Nephron (organoid): Measurements from ENCODE around the gene MARCHF11.

ENCODE experiments used
- H3K27ac Mint-ChIP-seq, 3 experiments: 2 replicates each; pipeline ENCODE4 v1.8.0; 2020; ENCODE audit warnings: mixed read lengths in 3 of 3, mild to moderate bottlenecking in 2 of 3, moderate library complexity in 1 of 3
- H3K27me3 Mint-ChIP-seq: 2 replicates; pipeline ENCODE4 v1.8.0; 2021; ENCODE audit warnings: low read depth, mild to moderate bottlenecking, moderate library complexity, mixed read lengths
- H3K36me3 Mint-ChIP-seq: 2 replicates; pipeline ENCODE4 v1.8.0; 2020; ENCODE audit warnings: low read depth, mixed read lengths
- H3K4me1 Mint-ChIP-seq: 2 replicates; pipeline ENCODE4 v1.8.0; 2020; ENCODE audit warnings: mixed read lengths
- H3K4me3 Mint-ChIP-seq, 3 experiments: 2 replicates each; pipeline ENCODE4 v1.8.0; 2020; ENCODE audit warnings: mild to moderate bottlenecking in 3 of 3, mixed read lengths in 3 of 3, moderate library complexity in 2 of 3
- H3K9me3 Mint-ChIP-seq: 2 replicates; pipeline ENCODE4 v1.8.0; 2020; ENCODE audit warnings: mixed read lengths
- TF ChIP-seq, protein P1 (sequence below), 3 experiments: fragments of 200-600 bp; sonication (generic); IDR thresholded peaks; one replicate each; pipeline ENCODE4 v1.5.0; 2021; ENCODE audit warnings: antibody characterized with exemption in 3 of 3; ENCODE audit not compliant: unreplicated experiment in 3 of 3

MARCHF11 gene

DNA sequence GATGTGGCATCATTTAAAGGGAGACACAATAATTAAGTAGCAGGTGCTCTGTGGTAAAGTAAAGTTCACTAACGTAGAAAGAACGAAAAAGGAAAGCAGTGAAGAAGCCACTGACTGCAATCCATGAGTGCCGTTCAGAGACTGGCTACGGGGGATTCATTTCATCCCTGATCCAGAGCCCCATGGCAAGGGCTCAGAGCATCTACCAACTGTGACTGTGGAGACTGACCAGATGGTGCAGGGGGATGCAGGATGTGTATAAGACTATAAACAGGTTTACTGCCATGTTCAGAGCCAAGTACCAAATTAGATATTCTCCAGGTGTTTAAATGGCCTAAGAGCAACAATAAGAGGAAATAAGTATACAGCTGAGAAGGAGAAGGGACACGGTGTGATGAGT, 47.7 kb downstream of the MARCHF11 start:
- H3K27ac Mint-ChIP-seq = no peak overlapping the region
- H3K4me1 Mint-ChIP-seq = no peaks in the 10 kb centered on the region
- H3K9me3 Mint-ChIP-seq = peaks cover 6% of the 10 kb centered on the region
- H3K27me3 Mint-ChIP-seq = no peaks in the 10 kb centered on the region
- H3K36me3 Mint-ChIP-seq = no peaks in the 10 kb centered on the region
- H3K4me3 Mint-ChIP-seq = no peak overlapping the region
- TF ChIP-seq, protein P1, sequence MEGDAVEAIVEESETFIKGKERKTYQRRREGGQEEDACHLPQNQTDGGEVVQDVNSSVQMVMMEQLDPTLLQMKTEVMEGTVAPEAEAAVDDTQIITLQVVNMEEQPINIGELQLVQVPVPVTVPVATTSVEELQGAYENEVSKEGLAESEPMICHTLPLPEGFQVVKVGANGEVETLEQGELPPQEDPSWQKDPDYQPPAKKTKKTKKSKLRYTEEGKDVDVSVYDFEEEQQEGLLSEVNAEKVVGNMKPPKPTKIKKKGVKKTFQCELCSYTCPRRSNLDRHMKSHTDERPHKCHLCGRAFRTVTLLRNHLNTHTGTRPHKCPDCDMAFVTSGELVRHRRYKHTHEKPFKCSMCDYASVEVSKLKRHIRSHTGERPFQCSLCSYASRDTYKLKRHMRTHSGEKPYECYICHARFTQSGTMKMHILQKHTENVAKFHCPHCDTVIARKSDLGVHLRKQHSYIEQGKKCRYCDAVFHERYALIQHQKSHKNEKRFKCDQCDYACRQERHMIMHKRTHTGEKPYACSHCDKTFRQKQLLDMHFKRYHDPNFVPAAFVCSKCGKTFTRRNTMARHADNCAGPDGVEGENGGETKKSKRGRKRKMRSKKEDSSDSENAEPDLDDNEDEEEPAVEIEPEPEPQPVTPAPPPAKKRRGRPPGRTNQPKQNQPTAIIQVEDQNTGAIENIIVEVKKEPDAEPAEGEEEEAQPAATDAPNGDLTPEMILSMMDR (IDR thresholded peaks at IDR 0.05; ENCODE audit: unreplicated experiment in 3 of 3) = no peak

- Mint-ChIP-seq H3K4me3 (no peak overlapping the region), H3K27ac (no peak overlapping the region)
- TF ChIP-seq, protein P1 (IDR thresholded peaks at IDR 0.05; ENCODE audit: unreplicated experiment in 3 of 3) = no peak
These were observed 50.6 kb downstream of the MARCHF11 start for GRCh38 chr5:16128944-16129343.

DNA sequence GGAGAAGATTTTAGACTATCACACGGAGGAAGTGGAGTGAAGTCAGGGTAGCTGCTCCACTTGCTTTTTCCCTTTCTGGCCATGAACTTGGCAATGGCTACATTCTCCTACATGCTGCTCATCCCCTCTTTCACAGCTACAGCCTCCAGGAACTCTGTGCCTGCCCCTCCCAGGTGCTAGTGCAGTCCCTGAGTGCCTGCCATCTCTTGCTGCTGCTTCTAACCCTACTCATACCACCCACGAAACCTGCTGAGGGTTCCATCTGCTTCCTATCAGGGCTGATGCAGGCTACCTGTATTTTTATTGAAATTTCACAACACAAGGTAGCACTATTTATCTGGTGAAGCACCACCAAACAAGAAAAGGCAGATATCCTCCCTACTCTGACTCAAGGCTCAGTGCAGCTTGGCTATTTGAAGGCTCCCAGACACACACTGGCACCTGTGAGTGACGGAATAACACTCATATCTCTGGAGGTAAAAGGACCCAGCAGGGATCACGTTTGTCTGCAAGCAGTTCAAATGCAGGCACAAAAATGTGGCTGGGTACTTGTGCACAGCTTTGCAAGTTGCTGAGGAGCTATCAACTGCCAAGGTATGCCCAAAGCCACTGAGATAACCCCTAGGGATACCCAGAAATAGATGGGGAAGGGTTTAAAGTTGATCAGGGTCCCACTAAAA, 51.6 kb downstream of the MARCHF11 start:
- no peaks in the 10 kb centered on the region for H3K36me3 Mint-ChIP-seq
- H3K4me3 Mint-ChIP-seq = no peak overlapping the region
- TF ChIP-seq, protein P1 (IDR thresholded peaks at IDR 0.05; ENCODE audit: unreplicated experiment in 3 of 3) = no peak
- no peaks in the 10 kb centered on the region for H3K27me3 Mint-ChIP-seq
- peaks cover 3% of the 10 kb centered on the region for H3K4me1 Mint-ChIP-seq
- H3K9me3 Mint-ChIP-seq = peaks cover under 1% of the 10 kb centered on the region
- H3K27ac Mint-ChIP-seq = no peak overlapping the region

More at GRCh38 chr5:16128944-16129343, 50.6 kb downstream of the MARCHF11 start:
- H3K36me3 Mint-ChIP-seq = no peaks in the 10 kb centered on the region
- H3K9me3 Mint-ChIP-seq = peaks cover 4% of the 10 kb centered on the region
- no peaks in the 10 kb centered on the region for H3K27me3 Mint-ChIP-seq
- H3K4me1 Mint-ChIP-seq = peaks cover 3% of the 10 kb centered on the region

GRCh38 chr5:16120579-16120978, 59.0 kb downstream of the MARCHF11 start:
- no peaks in the 10 kb centered on the region for H3K27me3 Mint-ChIP-seq
- H3K9me3 Mint-ChIP-seq = no peaks in the 10 kb centered on the region
- no peaks in the 10 kb centered on the region for H3K36me3 Mint-ChIP-seq
- H3K4me1 Mint-ChIP-seq = no peaks in the 10 kb centered on the region
- no peak overlapping the region for H3K27ac Mint-ChIP-seq
- TF ChIP-seq, protein P1 (IDR thresholded peaks at IDR 0.05; ENCODE audit: unreplicated experiment in 3 of 3) = no peak
- no peak overlapping the region for H3K4me3 Mint-ChIP-seq

GRCh38 chr5:16119790-16120189, 59.8 kb downstream of the MARCHF11 start:
- H3K4me3 Mint-ChIP-seq = no peak overlapping the region
- no peaks in the 10 kb centered on the region for H3K4me1 Mint-ChIP-seq
- TF ChIP-seq, protein P1 (IDR thresholded peaks at IDR 0.05; ENCODE audit: unreplicated experiment in 3 of 3) = no peak
- no peaks in the 10 kb centered on the region for H3K36me3 Mint-ChIP-seq
- no peaks in the 10 kb centered on the region for H3K9me3 Mint-ChIP-seq
- H3K27ac Mint-ChIP-seq = no peak overlapping the region
- no peaks in the 10 kb centered on the region for H3K27me3 Mint-ChIP-seq

DNA sequence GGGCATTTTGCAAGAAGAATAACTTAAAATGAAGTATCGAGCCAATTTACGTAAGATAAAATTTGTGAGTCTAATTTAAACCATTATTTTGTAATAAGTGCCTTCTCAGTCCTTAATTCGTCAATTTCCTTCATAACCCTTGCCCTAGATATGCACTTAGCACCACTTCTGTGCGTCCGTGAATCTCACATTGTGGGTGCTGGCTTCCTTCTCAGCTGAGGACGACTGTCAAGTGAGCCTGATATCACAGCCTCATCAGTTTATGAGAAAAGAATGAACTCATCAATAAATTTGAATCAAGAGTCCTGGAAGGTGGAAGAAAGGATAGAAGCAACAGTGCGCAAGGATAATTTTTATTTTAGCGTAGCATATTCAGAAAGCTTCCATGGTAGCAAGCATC, 64.5 kb downstream of the MARCHF11 start:
- no peaks in the 10 kb centered on the region for H3K27me3 Mint-ChIP-seq
- H3K36me3 Mint-ChIP-seq = no peaks in the 10 kb centered on the region

More for the DNA sequence above, 64.5 kb downstream of the MARCHF11 start:
- H3K27ac Mint-ChIP-seq = no peak overlapping the region
- TF ChIP-seq, protein P1 (IDR thresholded peaks at IDR 0.05; ENCODE audit: unreplicated experiment in 3 of 3) = no peak
- H3K4me1 Mint-ChIP-seq = no peaks in the 10 kb centered on the region
- H3K9me3 Mint-ChIP-seq = peaks cover 11% of the 10 kb centered on the region
- no peak overlapping the region for H3K4me3 Mint-ChIP-seq
